ENCODE data around the gene SGPL1. TPM values are rescaled to one million over a fixed set of nuclear protein-coding genes. Genes with fewer than 3 reads are reported as not detected.
"Not testable (repeated sequence)": the region's sequence is repeated elsewhere in the genome, so short reads cannot be mapped to it uniquely, and the experiment has no call there.

SGPL1 gene
- total RNA-seq = 10 to 100 TPM; 24.9 to 65.4 (median 61.3) TPM

- H3K27me3 ChIP-seq = no peaks in the 10 kb centered on the region
- DNase-seq = peak; percentile 90
- H3K4me1 ChIP-seq = peaks cover 9 to 19% (median 11%) of the 10 kb centered on the region in 4 donors
- peak within 1 kb of the TSS; percentile 94 to 99 (median 96) for H3K27ac ChIP-seq
- no peaks in the 10 kb centered on the region for H3K36me3 ChIP-seq
- in situ Hi-C loops (cut with MboI; ENCODE audit: low pct_ligation_motif_present in 1 of 4, low pct_unique_long_range_greater_than_20kb in 1 of 4, low sequenced_read_pairs in 3 of 4) (loop anchor here in 3 of 4 donors (5.0 to 10.0 kb wide), 3 partner anchors 57 to 69 kb away; partner anchors contain the start of gene PCBD1 (in 1 of the 3)), intact Hi-C loops (cut with DNase I; ENCODE audit: low total_unique reads) (no loop called here)
- peak; percentile 84 to 97 (median 91) for TF ChIP-seq CTCF (IDR thresholded peaks at IDR 0.05)
- no peak for TF ChIP-seq EP300 (IDR thresholded peaks at IDR 0.05; ENCODE audit: low read depth)
- TF ChIP-seq POLR2A (IDR thresholded peaks at IDR 0.05) = peak; percentile 52
- peak; percentile 22 to 70 (median 50) for TF ChIP-seq POLR2AphosphoS5 (IDR thresholded peaks at IDR 0.05)
- H3K9me3 ChIP-seq = no peaks in the 10 kb centered on the region
- WGBS, 2 donors (ENCODE audit: low coverage in 1 of 2) = 4% methylated on average over 26 of the region's 58 CpGs; no CpG with 5 or more reads in 1 of the 2 donors
- peak within 1 kb of the TSS; percentile 65 to 87 (median 76) for H3K4me3 ChIP-seq
These were observed at the start of gene SGPL1 for GRCh38 chr10:70815504-70816219. SGPL1 (plus strand) TSS chr10:70815948; CDS start chr10:70816854, 906 bp downstream.

- 64 to 69% methylated on average over 5 to 6 of the region's 6 CpGs for WGBS, 2 donors (ENCODE audit: low coverage in 1 of 2)
- H3K9me3 ChIP-seq; H3K4me1 ChIP-seq; DNase-seq; intact Hi-C loops (cut with DNase I; ENCODE audit: low total_unique reads); H3K36me3 ChIP-seq; H3K27ac ChIP-seq; H3K4me3 ChIP-seq; H3K27me3 ChIP-seq: not testable (repeated sequence)
- in situ Hi-C loops (cut with MboI; ENCODE audit: low pct_ligation_motif_present in 1 of 4, low pct_unique_long_range_greater_than_20kb in 1 of 4, low sequenced_read_pairs in 3 of 4) = loop anchor here in 3 of 4 donors (10.0 to 25.0 kb wide), 2 partner anchors 223 to 306 kb away; no protein-coding TSS in a partner anchor
These were observed 47.6 kb upstream of the SGPL1 start for GRCh38 chr10:70768026-70768685.

GRCh38 chr10:70769121-70769520 lies 46.6 kb upstream of the SGPL1 start:
- Histone ChIP-seq H3K4me1 (no peaks in the 10 kb centered on the region), H3K36me3 (no peaks in the 10 kb centered on the region), H3K4me3 (no peak overlapping the region), H3K9me3 (no peaks in the 10 kb centered on the region), H3K27me3 (no peaks in the 10 kb centered on the region), H3K27ac (no peak overlapping the region)
- DNase-seq = no peak
- in situ Hi-C loops (cut with MboI; ENCODE audit: low pct_ligation_motif_present in 1 of 4, low pct_unique_long_range_greater_than_20kb in 1 of 4, low sequenced_read_pairs in 3 of 4) (loop anchor here in 3 of 4 donors (10.0 to 25.0 kb wide), 2 partner anchors 224 to 307 kb away; no protein-coding TSS in a partner anchor), intact Hi-C loops (cut with DNase I; ENCODE audit: low total_unique reads) (no loop called here)
- WGBS, 2 donors (ENCODE audit: low coverage in 1 of 2) = 73 to 75% methylated on average over 4 of the region's 4 CpGs
- TF ChIP-seq POLR2AphosphoS5 (IDR thresholded peaks at IDR 0.05) (no peak), CTCF (IDR thresholded peaks at IDR 0.05) (no peak), POLR2A (IDR thresholded peaks at IDR 0.05) (no peak), EP300 (IDR thresholded peaks at IDR 0.05; ENCODE audit: low read depth) (no peak)

- Histone ChIP-seq H3K27ac (no peak overlapping the region), H3K9me3 (no peaks in the 10 kb centered on the region), H3K36me3 (no peaks in the 10 kb centered on the region), H3K4me1 (no peaks in the 10 kb centered on the region), H3K27me3 (no peaks in the 10 kb centered on the region), H3K4me3 (no peak overlapping the region)
- no peak for TF ChIP-seq EP300 (IDR thresholded peaks at IDR 0.05; ENCODE audit: low read depth)
- no peak for TF ChIP-seq CTCF (IDR thresholded peaks at IDR 0.05)
- no peak for TF ChIP-seq POLR2A (IDR thresholded peaks at IDR 0.05)
- no peak for TF ChIP-seq POLR2AphosphoS5 (IDR thresholded peaks at IDR 0.05)
- DNase-seq = no peak
- in situ Hi-C loops (cut with MboI; ENCODE audit: low pct_ligation_motif_present in 1 of 4, low pct_unique_long_range_greater_than_20kb in 1 of 4, low sequenced_read_pairs in 3 of 4) = loop anchor here in 2 of 4 donors (25.0 kb wide), 1 partner anchor 308 kb away; no protein-coding TSS in a partner anchor
- WGBS, 2 donors (ENCODE audit: low coverage in 1 of 2) = 92 to 100% methylated on average over 1 to 2 of the region's 2 CpGs
- intact Hi-C loops (cut with DNase I; ENCODE audit: low total_unique reads) = no loop called here
These were observed 45.7 kb upstream of the SGPL1 start for GRCh38 chr10:70770001-70770400.

- H3K4me3 ChIP-seq; intact Hi-C loops (cut with DNase I; ENCODE audit: low total_unique reads); H3K36me3 ChIP-seq; H3K9me3 ChIP-seq; H3K4me1 ChIP-seq; DNase-seq; H3K27me3 ChIP-seq; H3K27ac ChIP-seq: not testable (repeated sequence)
- in situ Hi-C loops (cut with MboI; ENCODE audit: low pct_ligation_motif_present in 1 of 4, low pct_unique_long_range_greater_than_20kb in 1 of 4, low sequenced_read_pairs in 3 of 4) = loop anchor here in 2 of 4 donors (25.0 kb wide), 1 partner anchor 308 kb away; no protein-coding TSS in a partner anchor
- WGBS, 2 donors (ENCODE audit: low coverage in 1 of 2) = 83% methylated on average over 7 of the region's 7 CpGs; no CpG with 5 or more reads in 1 of the 2 donors
These were observed 45.2 kb upstream of the SGPL1 start for GRCh38 chr10:70770516-70770915.
